ENCODE data around the gene CD200.
"Not testable (repeated sequence)": the region's sequence is repeated elsewhere in the genome, so short reads cannot be mapped to it uniquely, and the experiment has no call there.

DNA sequence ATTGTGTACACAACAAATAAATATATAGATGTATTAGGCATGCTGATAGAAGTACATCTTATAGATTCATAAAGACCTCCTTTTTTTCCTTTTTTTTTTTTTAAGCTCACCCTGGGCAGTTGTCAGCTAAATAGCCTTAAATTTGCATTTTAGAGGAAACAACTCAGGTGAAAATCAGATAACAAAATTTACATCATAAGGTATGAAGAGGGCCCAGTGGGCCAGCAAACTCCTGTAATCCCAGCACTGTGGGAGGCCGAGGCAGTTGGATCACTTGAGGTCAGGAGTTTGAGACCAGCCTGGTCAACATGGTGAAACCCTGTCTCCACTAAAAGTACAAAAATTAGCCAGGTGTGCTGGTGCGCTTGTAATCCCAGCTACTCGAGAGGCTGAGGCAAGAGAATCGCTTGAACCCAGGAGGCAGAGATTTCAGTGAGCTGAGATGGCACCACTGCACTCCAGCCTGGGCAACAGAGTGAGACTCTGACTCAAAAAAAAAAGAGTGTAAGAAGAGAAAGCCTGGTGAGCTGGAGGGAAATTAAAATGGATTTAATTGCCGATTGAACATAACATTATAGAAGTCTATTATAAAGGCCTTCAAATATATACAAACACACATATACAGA is 72.1 kb downstream of the CD200 start:
- not testable (repeated sequence) for TF ChIP-seq CTCF, POLR2AphosphoS5, EP300 (IDR thresholded peaks at IDR 0.05)
